HG03565 (cell line): ENCODE data around the gene DCD.
"Not testable (repeated sequence)": the region's sequence is repeated elsewhere in the genome, so short reads cannot be mapped to it uniquely, and the experiment has no call there.

Experiments used
- ATAC-seq: cut with Tn5 transposase; IDR thresholded peaks from one replicate; pipeline ENCODE4 v1.9.1; 2021; ENCODE audit warnings: mild to moderate bottlenecking, moderate library complexity; ENCODE audit not compliant: unreplicated experiment

DCD gene

DNA sequence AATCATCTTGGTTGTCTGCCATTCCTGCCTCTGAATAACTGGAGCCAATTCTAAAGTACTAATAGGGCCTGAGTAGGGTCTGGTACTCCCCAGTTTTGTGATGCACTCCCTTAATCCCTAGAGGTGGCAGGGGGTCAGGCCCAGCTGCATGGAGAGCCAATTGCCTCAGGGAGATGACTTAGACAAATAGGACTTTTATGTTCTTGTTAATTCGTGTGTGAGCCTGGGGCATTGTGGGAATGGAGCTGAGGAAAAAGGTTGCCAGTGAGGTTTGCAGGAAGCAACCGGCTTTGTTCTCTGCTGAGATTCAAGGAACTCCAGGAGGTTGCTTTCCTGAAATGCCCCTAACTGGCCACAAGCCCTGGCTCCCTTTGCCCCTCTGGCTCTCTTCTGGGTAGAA is 6.8 kb upstream of the DCD start:
- no peak for ATAC-seq

DNA sequence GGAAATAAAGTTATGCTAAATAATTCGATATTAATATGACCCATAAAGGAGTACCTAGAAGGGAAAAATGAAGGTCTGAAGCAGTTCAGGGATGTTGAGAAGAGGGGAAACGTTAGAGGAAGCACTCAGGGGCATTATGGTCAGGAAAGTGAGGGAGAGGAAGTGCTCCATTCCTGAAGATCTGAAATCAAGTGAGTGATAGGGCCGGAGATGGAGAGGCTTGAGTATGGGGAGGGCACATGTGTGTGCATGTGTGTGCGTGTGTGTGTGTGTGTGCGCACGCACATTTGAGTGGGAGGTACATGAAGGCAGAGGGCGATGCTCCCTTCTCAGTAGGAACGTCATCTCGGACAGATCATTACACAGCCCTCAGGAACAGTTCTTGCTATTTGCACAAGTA is 4.9 kb upstream of the DCD start:
- no peak for ATAC-seq

DNA sequence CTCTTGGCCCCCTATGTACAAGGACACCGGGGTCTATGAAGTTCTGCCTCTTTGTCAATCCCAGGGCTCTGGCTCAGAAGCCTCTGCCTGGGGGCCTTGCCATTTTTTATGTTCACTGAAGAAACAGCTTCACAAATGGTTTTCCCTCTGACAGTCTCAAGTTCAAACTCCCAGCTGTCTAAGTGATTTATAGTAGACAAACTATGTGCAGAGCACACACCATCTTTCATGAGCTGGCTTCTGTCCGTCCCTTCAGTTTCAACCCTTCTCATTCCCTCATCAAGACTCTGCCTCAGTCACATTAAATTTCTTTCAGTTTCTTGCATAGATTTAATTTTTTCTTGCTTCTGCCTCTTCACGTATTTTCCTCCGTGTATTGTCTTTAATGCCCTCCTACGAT is 2.7 kb upstream of the DCD start:
- ATAC-seq, result no peak

DNA sequence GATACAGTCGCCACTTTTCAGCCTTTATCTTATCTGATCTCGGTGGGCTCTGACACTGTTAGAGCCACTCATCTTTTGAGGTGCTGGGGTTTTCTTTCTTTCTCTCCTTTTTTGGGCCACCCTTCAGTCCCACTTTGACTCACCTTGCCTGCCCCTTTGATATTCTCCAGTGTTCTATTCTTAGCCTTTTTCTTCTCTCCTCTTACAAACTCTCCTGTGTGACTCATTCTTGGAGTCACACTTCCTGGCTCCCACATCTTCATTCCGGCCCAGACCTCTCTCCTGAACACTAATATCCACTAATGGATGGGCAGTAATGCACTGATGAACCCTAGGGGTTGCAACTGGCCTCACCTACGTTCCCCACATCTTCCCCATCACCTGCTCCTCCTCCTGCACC is 2.2 kb upstream of the DCD start:
- no peak for ATAC-seq

DNA sequence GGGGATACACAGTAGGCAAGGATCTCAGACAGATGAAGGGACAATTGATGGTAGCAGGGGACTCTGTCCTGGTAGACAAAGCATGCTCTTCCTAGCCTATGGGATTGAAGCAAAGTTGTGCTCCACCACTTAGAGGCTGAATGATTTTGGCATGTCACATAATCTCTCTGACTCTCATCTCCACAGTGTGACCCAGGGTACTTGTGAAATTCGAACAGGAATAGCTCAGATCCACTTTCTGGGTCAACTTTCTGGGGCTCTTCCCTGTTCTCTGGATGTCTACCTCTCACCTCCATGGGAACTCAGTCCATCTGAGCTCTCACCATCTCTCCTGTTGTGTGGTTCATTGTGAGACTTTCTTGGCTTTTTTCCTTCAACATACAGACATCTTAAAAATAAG is 1.7 kb upstream of the DCD start:
- ATAC-seq, result no peak

DNA sequence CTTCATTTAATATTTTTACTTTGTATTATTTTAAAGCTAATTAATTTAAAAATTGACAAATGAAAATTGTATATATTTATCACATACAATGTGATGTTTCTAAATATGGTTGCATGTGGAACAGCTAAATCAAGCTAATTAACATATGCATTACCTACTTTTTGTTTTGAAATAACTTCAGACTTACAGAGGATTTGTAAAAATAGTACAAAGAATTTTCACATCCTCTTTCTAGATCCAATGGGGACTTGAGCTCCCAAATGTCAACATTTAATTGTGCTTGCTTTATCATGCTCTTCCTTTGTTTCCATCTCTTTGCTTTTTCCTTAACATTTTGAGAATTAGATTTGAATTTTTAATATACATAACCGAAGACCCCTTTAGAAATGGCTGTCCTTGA is 6.6 kb downstream of the DCD start:
- no peak for ATAC-seq

DNA sequence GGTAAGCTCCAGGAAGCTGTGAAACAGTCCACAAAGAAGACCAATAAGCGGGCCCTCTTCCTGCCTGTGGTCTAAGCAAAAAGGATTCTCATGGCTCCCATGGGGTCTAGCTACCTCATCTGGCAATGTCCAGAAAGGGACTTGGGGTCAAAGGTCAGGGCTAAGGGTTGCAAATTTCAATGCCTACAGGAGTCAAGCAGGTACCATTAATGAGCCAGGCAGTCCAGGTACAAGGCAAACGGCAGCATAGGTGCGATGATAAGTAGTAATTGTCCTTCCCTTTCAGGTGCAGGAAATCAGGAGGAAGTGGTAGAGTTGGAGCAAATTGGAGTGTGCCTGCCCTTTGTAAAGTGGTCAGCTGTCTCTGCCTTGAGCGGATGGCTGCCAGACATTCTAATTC is 7.1 kb downstream of the DCD start:
- ATAC-seq, result no peak

DNA sequence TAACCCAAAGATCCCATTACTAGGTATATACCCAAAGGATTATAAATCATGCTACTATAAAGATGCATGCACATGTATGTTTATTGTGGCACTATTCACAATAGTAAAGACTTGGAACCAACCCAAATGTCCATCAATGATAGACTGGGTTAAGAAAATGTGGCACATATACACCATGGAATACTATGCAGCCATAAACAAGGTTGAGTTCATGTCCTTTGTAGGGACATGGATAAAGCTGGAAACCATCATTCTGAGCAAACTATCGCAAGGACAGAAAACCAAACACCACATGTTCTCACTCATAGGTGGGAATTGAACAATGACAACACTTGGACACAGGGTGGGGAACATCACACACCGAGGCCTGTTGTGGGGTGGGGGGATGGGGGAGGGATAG is 9.1 kb downstream of the DCD start:
- ATAC-seq, result not testable (repeated sequence)

DNA sequence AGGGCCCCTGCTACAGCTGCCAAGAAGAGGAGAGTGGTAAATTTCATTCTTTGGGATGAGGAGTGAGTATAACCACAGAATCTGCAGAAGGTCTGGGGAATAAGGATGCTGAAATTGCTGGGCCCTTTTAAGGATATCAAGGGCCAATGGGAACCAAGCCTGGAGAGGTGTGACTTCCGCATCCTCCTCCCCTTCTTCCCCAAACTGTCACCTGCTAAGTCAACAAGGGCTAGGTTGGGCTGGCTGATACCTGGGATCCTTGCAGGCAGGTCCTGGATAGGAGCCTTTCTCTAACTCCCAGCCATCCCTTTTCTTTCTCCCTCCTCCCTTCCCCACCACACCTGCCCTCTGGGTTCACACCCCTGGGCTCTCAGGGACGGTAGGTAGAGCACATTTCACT is 13.4 kb downstream of the DCD start, which contains the start of gene LACRT:
Gene LACRT (minus strand): TSS at position 101 of the 400 bp plus-strand sequence. CDS start 54 bp downstream, at position 47.
- ATAC-seq, result no peak

DNA sequence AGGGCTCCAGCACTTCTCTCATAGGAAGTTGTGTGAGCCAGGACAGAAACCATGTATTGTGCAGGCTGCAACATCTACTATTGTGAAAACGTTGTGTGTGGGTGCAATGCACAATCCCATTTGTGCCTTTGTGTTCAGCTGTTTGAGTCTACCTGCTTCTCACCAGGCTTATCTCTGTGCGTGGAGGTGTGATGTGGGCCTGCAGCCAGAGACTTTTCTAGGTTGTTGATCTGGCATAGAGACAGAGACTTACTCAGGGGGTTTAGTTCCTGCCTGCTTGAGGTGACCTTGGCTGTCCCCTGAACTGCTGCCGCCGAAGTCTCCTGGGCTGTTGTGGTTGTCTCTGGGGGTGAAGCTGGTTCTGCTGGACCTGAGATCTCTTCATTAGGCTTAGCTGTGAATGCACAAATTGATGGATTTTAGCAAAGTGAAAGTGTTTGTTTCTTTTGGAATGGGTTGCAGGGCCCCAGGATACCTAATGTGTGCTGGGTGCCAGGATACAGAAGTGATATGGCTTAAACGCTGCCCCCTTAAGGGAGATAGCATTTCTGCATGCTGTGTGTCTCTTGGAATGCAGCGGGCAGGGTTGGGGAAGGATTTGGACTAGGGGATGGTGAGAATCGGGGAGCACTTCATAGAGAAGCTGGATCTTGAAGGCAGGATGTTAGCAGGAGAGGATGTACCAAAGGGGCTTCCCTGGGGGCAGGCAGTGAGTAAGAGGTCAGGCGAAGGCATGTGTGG is 16.0 kb downstream of the DCD start:
- no peak for ATAC-seq

DNA sequence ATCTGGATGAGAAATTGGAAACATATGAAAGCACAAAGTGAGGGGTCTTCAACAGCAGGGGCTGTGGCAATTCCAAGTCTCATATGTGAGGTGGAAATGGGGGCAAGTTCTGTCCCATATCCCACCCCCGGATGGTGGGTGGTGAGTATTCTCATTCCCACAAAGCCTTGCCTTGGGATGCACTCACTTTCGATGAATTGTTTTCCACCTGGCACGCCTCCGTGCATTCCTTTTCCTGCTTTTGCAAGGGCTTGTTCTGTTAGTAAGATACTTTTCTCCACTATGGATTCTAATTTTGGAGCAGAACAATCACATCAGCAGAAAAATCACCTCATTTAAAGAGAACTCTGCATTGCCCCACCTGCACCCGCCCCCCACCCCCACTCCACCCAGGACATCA is 16.6 kb downstream of the DCD start:
- ATAC-seq, result no peak

DNA sequence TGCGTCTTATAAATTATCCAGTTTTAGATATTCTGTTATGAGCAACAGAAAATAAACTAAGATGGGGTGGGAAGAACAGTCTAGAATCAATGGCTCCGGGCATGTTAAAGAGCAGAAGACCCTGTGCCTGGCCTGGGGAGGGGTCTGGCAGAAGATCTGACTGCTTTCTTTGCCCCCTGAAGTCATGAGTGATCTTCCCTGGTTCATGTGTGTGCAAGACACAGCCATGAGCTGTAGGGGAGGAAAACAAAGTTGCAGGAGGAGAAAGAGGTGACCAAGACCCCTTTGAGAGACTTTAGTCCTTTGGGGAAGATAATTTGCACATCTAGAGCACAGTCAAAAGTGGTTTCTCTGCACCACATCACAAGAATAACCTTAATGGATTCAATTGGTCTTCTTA is 18.2 kb downstream of the DCD start:
- ATAC-seq, result no peak

DNA sequence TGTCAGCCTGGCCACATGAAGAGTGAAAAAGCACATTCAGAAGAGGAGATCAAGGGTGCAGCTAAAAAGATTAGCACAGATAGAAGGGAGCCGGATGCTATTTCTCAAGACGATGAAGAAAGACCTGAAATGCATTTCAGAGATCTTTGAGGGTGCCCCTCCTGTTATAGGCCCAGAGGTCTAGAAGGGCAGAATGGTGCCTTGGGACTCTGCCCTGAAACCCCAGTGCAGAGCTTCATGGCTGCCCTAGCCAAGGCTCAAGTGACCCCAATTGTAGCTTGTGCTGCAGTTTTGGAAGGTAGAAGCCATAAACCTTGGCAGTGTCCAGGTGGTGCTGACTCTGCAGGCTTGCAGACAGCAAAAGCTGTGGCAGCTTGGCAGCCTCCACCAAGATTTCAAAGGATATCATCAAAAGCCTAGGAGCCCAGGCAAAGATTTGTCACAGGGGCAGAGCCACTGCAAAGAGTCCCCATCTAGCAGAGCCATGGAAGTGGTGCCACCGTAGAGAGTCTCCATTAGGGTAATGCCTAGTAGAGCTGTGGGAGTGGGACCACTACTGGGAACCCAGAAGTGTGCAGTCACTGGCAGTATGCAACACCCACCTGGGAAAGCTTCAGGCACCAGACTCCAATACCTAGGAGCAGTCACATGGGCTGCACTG is 19.8 kb downstream of the DCD start:
- no peak for ATAC-seq

DNA sequence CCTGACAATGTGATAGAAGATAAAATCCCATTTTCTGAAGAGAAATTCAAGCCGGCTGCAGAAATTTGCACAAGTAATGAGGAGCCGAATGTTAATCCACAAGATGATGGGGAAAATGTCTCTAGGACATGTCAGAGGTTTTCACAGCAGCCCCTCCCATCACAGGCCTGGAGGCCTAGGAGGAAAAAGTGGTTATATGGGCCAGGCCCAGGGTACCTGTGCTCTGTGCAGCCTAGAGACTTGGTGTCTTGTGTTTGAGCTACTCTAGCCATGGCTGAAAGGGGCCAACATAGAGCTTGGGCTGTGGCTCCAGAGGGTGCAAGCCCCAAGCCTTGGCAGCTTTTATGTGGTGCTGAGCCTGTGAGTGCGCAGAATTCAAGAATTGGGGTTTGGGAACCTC is 20.9 kb downstream of the DCD start:
- no peak for ATAC-seq

DNA sequence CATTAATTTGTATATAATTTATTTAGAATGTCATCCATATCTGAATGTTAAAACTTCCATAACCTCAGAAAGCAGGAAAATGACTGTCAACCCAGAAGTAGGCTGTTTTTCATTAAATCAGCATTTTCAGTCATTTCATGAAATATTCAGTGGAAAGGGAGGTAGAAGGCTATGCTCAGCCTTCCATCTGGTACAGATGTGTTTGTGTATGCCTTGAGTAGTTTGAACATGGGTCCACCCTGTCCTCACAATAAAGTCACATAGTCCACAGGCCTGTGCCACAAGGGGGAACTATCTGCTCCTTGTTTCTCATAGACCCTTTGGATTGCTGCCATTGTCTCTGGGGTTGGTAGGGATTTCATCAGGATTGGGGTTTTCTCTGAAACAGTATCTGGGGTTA is 22.6 kb downstream of the DCD start:
- no peak for ATAC-seq

DNA sequence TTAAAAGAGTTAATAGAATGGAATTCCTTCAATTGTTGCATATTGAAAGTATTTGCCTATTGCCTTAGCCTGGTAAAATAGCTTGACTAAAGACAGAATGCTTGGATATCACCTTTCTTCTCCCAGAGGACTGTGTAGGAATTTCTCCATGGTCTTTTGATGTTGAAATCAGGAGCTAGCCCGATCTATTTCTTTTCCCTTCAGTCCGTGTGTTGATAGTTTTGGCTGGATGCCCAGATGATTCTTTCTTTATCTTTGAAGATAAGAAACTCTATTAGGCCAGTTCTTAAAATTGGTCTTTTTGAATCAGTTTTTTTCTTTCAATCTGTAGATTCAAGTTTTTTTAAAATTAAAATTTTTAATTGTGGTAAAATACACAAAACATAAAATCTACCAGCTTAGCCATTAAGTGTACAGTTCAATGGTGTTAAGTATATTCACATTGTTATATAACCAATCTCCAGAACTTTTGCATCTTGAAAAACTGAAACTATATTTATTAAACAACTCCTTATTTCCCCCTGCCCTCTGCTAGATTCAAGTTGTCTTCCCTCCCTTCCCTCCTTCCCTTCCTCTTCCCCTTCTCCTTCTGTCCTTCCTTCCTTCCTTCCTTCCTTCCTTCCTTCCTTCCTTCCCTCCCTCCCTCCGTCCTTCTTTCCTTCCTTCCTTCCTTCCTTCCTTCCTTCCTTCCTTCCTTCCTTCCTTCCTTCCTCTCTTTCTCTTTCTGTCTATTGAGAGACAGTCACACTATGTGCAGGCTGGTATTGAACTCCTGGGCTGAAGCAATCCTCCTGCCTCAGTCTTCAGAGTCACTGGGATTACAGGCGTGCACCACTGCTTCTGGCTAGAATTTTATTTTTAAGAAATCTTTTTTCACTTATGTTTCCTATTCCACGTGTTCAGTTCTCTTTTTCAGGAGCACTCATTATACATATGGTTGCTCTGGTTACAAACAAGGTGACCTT is 23.6 kb downstream of the DCD start:
- no peak for ATAC-seq

DNA sequence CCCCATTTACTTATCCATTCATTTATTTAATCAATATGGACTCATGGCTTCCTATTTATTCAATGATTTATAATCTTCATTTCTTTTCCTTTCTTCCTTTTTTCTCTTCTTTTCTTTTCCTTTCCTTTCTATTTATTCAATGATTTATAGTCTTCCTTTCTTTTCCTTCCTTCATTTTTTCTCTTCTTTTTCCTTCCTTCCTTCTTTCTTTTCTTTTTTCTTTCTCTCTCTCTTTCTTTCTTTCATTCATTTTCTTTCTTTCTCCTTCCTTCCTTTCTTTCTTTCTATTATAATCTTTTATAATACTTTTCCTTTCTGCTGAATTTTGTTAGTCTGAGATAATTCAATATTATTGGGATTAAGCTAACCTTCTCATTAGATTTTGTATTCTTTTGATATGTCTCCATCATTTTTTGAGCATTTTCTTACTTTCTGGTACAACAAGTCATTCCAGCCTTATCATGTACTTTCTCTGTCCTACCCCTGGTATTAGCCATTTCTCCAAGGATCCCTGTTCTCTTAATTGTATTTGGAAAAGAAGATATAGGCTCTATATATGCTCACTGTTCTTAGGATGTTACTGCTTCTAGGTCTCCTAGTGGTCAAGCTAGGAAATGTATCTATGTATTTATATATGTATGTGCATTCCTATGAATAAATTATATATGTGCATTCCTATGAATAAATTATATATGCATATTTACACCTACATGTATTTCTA is 25.5 kb downstream of the DCD start:
- ATAC-seq, result no peak

DNA sequence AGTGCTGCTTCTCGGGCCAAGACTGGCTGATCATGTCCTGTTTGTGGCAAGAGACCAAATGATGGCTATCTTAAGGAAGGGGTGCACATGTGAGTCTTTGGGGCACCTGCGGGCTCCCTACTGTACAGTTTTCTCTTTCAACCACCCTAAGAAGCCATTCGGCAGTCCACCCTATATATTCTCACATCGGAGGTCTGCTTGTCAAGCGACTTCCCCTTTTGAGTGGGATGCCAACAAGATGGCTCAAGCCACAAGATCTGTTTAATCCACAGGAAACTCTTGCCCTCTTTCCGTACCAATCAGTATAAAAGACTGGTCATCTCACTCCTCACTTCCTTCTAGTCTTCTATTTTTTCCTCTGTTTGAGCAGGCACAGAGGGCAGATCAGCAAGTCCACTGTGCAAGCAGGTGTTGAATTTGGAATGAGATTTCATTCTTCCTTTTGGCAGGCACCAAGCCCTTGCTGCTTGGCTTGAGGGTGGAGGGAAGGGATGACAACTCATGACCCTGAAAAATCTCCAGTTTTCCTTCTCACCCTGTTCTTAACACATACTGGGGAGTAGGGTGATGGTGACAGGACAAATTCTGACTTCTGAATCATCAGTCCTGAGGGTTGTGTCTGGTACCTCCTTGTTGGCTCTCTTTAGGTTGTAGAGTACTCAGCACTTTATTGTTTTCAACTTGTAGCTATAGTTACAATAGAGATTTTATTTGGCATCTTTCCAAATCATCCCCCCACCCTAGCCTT is 31.1 kb downstream of the DCD start:
- no peak for ATAC-seq

DNA sequence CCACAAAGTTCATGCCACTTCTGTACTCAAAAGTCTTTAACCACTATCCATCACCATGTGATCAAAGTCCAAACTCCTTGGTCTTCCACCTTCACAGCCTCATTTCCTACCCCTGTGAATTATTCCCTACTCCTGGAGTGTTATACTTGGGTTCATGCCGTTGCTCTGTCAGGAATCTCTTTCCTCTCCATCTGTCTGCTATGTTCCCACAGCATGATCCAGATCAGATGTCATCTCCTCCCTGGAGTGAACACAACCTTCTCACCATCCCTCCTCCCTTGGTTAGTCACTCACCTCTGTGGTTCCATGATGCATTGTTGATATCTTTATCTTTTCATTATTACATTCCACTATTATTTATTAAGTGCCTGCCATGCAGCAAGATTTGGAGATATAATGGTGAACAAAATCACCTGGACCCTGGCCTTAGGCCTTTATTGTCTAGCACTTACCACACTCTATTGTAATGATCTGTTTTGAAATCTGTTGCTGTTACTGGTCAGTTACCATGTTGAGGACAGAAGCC is 35.9 kb downstream of the DCD start:
- ATAC-seq, result no peak

DNA sequence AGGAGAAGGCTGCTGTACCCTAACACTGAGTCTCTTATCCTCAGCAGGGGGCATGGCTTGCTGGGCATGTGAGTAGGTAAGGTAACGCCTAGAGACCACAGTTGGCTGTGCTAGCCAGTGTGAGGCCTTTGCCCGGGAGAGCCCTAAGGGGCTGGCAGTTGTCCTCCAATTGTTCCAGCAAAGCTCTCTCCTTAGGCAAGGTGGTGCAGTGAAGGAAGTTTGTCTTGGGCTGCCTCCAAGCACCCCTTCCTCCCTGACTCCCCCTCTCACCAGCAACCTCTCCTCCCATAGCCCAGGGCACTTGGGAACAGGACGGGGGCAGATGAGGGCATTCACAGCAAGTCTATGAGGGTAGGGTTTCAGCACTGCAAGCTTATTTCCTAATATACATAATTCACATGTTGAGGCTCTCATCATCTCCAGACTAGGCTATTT is 36.4 kb downstream of the DCD start:
- no peak for ATAC-seq
